HepG2 (cell line): ENCODE data around the gene SLC16A4. TPM values are rescaled to one million over a fixed set of nuclear protein-coding genes. Genes with fewer than 3 reads are reported as not detected.

ENCODE experiments used
- CCAR2 ChIP-seq: fragments of 200-400 bp; formaldehyde crosslinking; optimal IDR thresholded peaks from 2 replicates; pipeline ENCODE3; 2018; ENCODE audit warnings: low read depth, mild to moderate bottlenecking, low read length, moderate library complexity
- CEBPZ ChIP-seq: IDR thresholded peaks from 2 replicates; pipeline ENCODE4 v1.6.1; 2012; ENCODE audit warnings: low read length, improper control_type of control experiment
- EP300 ChIP-seq, 3 experiments: sonication (generic) in 1 of 3; formaldehyde crosslinking in 1 of 3; IDR thresholded peaks; 2 replicates each; pipeline versions ENCODE4 v1.5.1 to v1.6.1; 2011 to 2020; ENCODE audit warnings: low read depth in 2 of 3, low read length in 2 of 3, borderline replicate concordance in 1 of 3, improper control_type of control experiment in 1 of 3, mild to moderate bottlenecking in 1 of 3, missing genetic modification reagents in 1 of 3, moderate library complexity in 1 of 3
- HDAC1 ChIP-seq: sonication (generic); formaldehyde crosslinking; IDR thresholded peaks from 2 replicates; pipeline ENCODE4 v1.5.1; 2020; ENCODE audit warnings: mild to moderate bottlenecking, missing genetic modification reagents
- HOMEZ ChIP-seq: IDR thresholded peaks from 2 replicates; pipeline ENCODE4 v1.6.1; 2016; ENCODE audit warnings: low read depth
- KDM5B ChIP-seq: sonication (generic); formaldehyde crosslinking; IDR thresholded peaks from 2 replicates; pipeline ENCODE4 v1.4.0; 2020; ENCODE audit warnings: missing genetic modification reagents, mild to moderate bottlenecking, borderline replicate concordance
- KLF15 ChIP-seq: sonication (generic); formaldehyde crosslinking; IDR thresholded peaks from 2 replicates; pipeline ENCODE4 v1.8.1; 2023; ENCODE audit warnings: borderline replicate concordance, mild to moderate bottlenecking, inconsistent platforms, missing genetic modification reagents, mixed read lengths
- MTA3 ChIP-seq: sonication (generic); formaldehyde crosslinking; IDR thresholded peaks from 2 replicates; pipeline ENCODE4 v1.4.0; 2020; ENCODE audit warnings: missing genetic modification reagents
- PBX2 ChIP-seq: IDR thresholded peaks from 2 replicates; pipeline ENCODE4 v1.6.1; 2016; ENCODE audit warnings: control low read depth
- RFXAP ChIP-seq: sonication (generic); formaldehyde crosslinking; IDR thresholded peaks from 2 replicates; pipeline ENCODE4 v1.4.0; 2020; ENCODE audit warnings: missing genetic modification reagents, borderline replicate concordance
- TBX3 ChIP-seq: fragments of 450-650 bp; IDR thresholded peaks from 2 replicates; pipeline ENCODE4 v1.6.1; 2017; ENCODE audit warnings: antibody characterized with exemption, mild to moderate bottlenecking, inconsistent platforms, borderline replicate concordance
- TOPORS ChIP-seq: sonication (generic); formaldehyde crosslinking; IDR thresholded peaks from 2 replicates; pipeline ENCODE4 v1.8.0; 2023; ENCODE audit warnings: mild to moderate bottlenecking, missing genetic modification reagents
- ZFP91 ChIP-seq: sonication (generic); formaldehyde crosslinking; IDR thresholded peaks from 2 replicates; pipeline ENCODE4 v1.9.0; 2022; ENCODE audit warnings: missing genetic modification reagents, mild to moderate bottlenecking, borderline replicate concordance
- ZNF362 ChIP-seq: sonication (generic); formaldehyde crosslinking; IDR thresholded peaks from 2 replicates; pipeline ENCODE4 v1.4.0; 2020; ENCODE audit warnings: missing genetic modification reagents, mild to moderate bottlenecking, borderline replicate concordance
- ZNF547 ChIP-seq: sonication (generic); formaldehyde crosslinking; IDR thresholded peaks from 2 replicates; pipeline ENCODE4 v1.5.1; 2020; ENCODE audit warnings: mild to moderate bottlenecking, missing genetic modification reagents
- ZNF740 ChIP-seq: sonication (generic); formaldehyde crosslinking; IDR thresholded peaks from 2 replicates; pipeline ENCODE4 v1.4.0; 2020; ENCODE audit warnings: missing genetic modification reagents
- ZNF747 ChIP-seq: sonication (generic); formaldehyde crosslinking; IDR thresholded peaks from 2 replicates; pipeline ENCODE4 v1.8.1; 2023; ENCODE audit warnings: missing genetic modification reagents, mild to moderate bottlenecking, borderline replicate concordance
- ZNF782 ChIP-seq: sonication (generic); formaldehyde crosslinking; IDR thresholded peaks from 2 replicates; pipeline ENCODE4 v1.4.0; 2020; ENCODE audit warnings: missing genetic modification reagents, mild to moderate bottlenecking, borderline replicate concordance
- ZNF878 ChIP-seq: sonication (generic); formaldehyde crosslinking; IDR thresholded peaks from 2 replicates; pipeline ENCODE4 v1.8.1; 2023; ENCODE audit warnings: mild to moderate bottlenecking, missing genetic modification reagents, moderate library complexity
- polyA plus RNA-seq, 8 experiments: library from polyadenylated mRNA; depleted of rRNA in 3 of 8; stranded (reverse) in 7 of 8; unstranded in 1 of 8; fragments of >200 nt; fragmentation: Illumina TruSeq in 4 of 8; extraction: Trizol in 4 of 8; gene quantifications; 2 replicates each; pipeline versions ENCODE4 v1.2.1 to v1.2.3, GENCODE V29; 2011 to 2016; ENCODE audit warnings: low read depth in 4 of 8, missing spikeins in 1 of 8, mixed read lengths in 1 of 8; ENCODE audit not compliant: insufficient read depth in 1 of 8
- total RNA-seq, 5 experiments: library from RNA; depleted of rRNA; stranded (reverse); fragments of >200 nt; fragmentation: Illumina TruSeq; extraction: Trizol; gene quantifications; 2 replicates each; pipeline ENCODE4 v1.2.3, GENCODE V29; 2016; ENCODE audit warnings: low read depth in 1 of 5

SLC16A4 gene
- total and polyA plus RNA-seq, 2 of the 13 experiments (the other 11 are each of a cell fraction or from before 2014, with no cell fraction given), result 1.1 to 1.5 TPM

GRCh38 chr1:110338886-110339406 lies 51.9 kb downstream of the SLC16A4 start, which contains the start of gene RBM15 (continued):
- TF ChIP-seq CEBPZ (peak; percentile 74), TOPORS (peak; percentile 30; the same call in 1 of the 2 replicates), PBX2 (peak; percentile 92), ZNF782 (CRISPR knock-in tag) (no peak), ZFP91 (peak; percentile 97; the same call in 1 of the 2 replicates), ZNF747 (no peak), MTA3 (CRISPR knock-in tag) (no peak), ZNF878 (CRISPR knock-in tag) (peak; percentile 41; the same call in 1 of the 2 replicates), ZNF740 (CRISPR knock-in tag) (no peak), HOMEZ (CRISPR knock-in tag) (peak; percentile 19; the same call in 1 of the 2 replicates), TBX3 (peak; percentile 61; the same call in 1 of the 2 replicates), ZNF547 (CRISPR knock-in tag) (no peak), RFXAP (CRISPR knock-in tag) (peak; percentile 98), KLF15 (CRISPR knock-in tag) (no peak; the same call in 1 of the 2 replicates), CCAR2 (no peak), ZNF362 (peak; percentile 57; the same call in 1 of the 2 replicates), KDM5B (CRISPR knock-in tag) (no peak), EP300 (IDR thresholded peaks at IDR 0.05; ENCODE audit: low read depth in 2 of 2, low read length in 2 of 2) (peak in 1 of 2 experiments; percentile 45; a peak in 1 of 4 replicates), EP300 (CRISPR knock-in tag; IDR thresholded peaks at IDR 0.05; ENCODE audit: borderline replicate concordance) (no peak), HDAC1 (no peak)
